Measurements from ENCODE around the gene PLD2. TPM values are rescaled to one million over a fixed set of nuclear protein-coding genes. Genes with fewer than 3 reads are reported as not detected.
"Not testable (repeated sequence)": the region's sequence is repeated elsewhere in the genome, so short reads cannot be mapped to it uniquely, and the experiment has no call there.

PLD2 gene
- total RNA-seq, 2 donors from 2014 or later, result 38.4 to 46.9 TPM

GRCh38 chr17:4859816-4860625 lies 53.1 kb downstream of the PLD2 start:
- no peaks in the 10 kb centered on the region for H3K27me3 Mint-ChIP-seq
- no peaks in the 10 kb centered on the region for H3K9me3 Mint-ChIP-seq
- peaks cover 4 to 20% of the 10 kb centered on the region in 2 donors for H3K4me1 Mint-ChIP-seq (ENCODE audit: low read depth in 2 of 2)
- no peak for DNase-seq (ENCODE audit: low spot score)
- ATAC-seq, result no peak
- no peak overlapping the region for H3K27ac Mint-ChIP-seq
- no peak overlapping the region for H3K4me3 Mint-ChIP-seq
- no peaks in the 10 kb centered on the region for H3K36me3 Mint-ChIP-seq

GRCh38 chr17:4860651-4861050 lies 53.7 kb downstream of the PLD2 start:
- Mint-ChIP-seq H3K4me1 (ENCODE audit: low read depth in 2 of 2) (peaks cover 4 to 20% of the 10 kb centered on the region in 2 donors), H3K4me3 (no peak overlapping the region), H3K27me3 (no peaks in the 10 kb centered on the region), H3K27ac (no peak overlapping the region), H3K9me3 (no peaks in the 10 kb centered on the region), H3K36me3 (no peaks in the 10 kb centered on the region)
- no peak for DNase-seq (ENCODE audit: low spot score)
- no peak for ATAC-seq

- Mint-ChIP-seq H3K9me3 (no peaks in the 10 kb centered on the region), H3K27ac (no peak overlapping the region), H3K4me3 (no peak overlapping the region), H3K4me1 (ENCODE audit: low read depth in 2 of 2) (peaks cover 4 to 20% of the 10 kb centered on the region in 2 donors), H3K36me3 (no peaks in the 10 kb centered on the region), H3K27me3 (no peaks in the 10 kb centered on the region)
- ATAC-seq, result no peak
- no peak for DNase-seq (ENCODE audit: low spot score)
Measured at GRCh38 chr17:4861052-4861451, 54.1 kb downstream of the PLD2 start.

DNA sequence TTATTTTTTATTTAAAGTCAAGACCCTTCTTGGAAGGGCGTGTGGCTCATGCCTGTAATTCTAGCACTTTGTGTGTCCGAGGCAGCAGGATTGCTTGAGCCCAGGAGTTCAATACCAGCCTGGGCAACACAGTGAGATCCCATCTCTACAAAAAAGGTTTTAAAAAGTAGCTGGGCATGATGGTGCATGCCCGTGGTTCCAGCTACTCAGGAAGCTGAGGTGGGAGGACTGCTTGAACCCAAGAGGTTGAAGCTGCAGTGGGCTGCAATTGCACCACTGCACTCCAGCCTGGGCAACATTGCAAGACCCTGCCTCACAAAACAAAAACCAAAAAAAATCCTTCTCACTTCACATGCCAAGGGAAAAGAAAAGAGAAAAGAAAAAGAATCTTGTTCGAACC lies 55.8 kb downstream of the PLD2 start:
- no peak for ATAC-seq
- Mint-ChIP-seq H3K27ac (no peak overlapping the region), H3K9me3 (no peaks in the 10 kb centered on the region), H3K27me3 (no peaks in the 10 kb centered on the region), H3K36me3 (no peaks in the 10 kb centered on the region), H3K4me3 (no peak overlapping the region), H3K4me1 (ENCODE audit: low read depth in 2 of 2) (peaks cover 4 to 12% of the 10 kb centered on the region in 2 donors)
- no peak for DNase-seq (ENCODE audit: low spot score)

- H3K4me1 Mint-ChIP-seq (ENCODE audit: low read depth in 2 of 2), result peaks cover 4 to 14% of the 10 kb centered on the region in 2 donors
- H3K27ac Mint-ChIP-seq, result no peak overlapping the region
- no peak overlapping the region for H3K4me3 Mint-ChIP-seq
- ATAC-seq (no peak), DNase-seq (ENCODE audit: low spot score) (no peak)
- H3K9me3 Mint-ChIP-seq, result no peaks in the 10 kb centered on the region
- no peaks in the 10 kb centered on the region for H3K36me3 Mint-ChIP-seq
- H3K27me3 Mint-ChIP-seq, result no peaks in the 10 kb centered on the region
Measured at GRCh38 chr17:4863321-4863720, 56.4 kb downstream of the PLD2 start.

GRCh38 chr17:4867535-4867934 lies 60.6 kb downstream of the PLD2 start:
- H3K27ac Mint-ChIP-seq; H3K36me3 Mint-ChIP-seq; H3K27me3 Mint-ChIP-seq; ATAC-seq; H3K4me3 Mint-ChIP-seq; H3K4me1 Mint-ChIP-seq (ENCODE audit: low read depth in 2 of 2); H3K9me3 Mint-ChIP-seq: not testable (repeated sequence)
- peak; percentile 18 for DNase-seq (ENCODE audit: low spot score)

GRCh38 chr17:4869058-4869998 lies 62.4 kb downstream of the PLD2 start:
- H3K36me3 Mint-ChIP-seq, H3K27me3 Mint-ChIP-seq, ATAC-seq, H3K9me3 Mint-ChIP-seq, H3K27ac Mint-ChIP-seq, H3K4me3 Mint-ChIP-seq: not testable (repeated sequence)
- DNase-seq (ENCODE audit: low spot score), result peak; percentile 26
- H3K4me1 Mint-ChIP-seq (ENCODE audit: low read depth in 2 of 2), result peaks cover 10 to 11% of the 10 kb centered on the region in 2 donors

DNA sequence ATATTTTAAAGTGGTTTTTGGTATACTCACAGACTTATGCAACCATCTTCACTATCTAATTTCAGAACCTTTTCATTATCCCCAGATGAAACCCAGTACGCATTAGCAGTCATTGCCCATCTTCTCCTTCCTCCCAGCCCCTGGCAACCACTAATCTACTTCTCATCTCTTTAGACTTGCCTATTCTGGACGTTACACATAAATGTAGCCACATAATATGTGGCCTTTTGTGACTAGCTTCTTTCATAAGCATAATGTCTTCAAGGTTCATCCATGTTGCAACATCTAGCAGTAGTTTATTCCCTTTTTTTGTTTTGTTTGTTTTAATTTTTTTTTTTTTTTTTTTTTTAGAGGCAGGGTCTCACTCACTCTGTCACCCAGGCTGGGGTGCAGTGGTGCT lies 63.9 kb downstream of the PLD2 start:
- DNase-seq (ENCODE audit: low spot score), result no peak
- Mint-ChIP-seq H3K36me3 (no peaks in the 10 kb centered on the region), H3K27ac (no peak overlapping the region), H3K4me1 (ENCODE audit: low read depth in 2 of 2) (peaks cover 10 to 13% of the 10 kb centered on the region in 2 donors), H3K27me3 (no peaks in the 10 kb centered on the region), H3K9me3 (no peaks in the 10 kb centered on the region), H3K4me3 (no peak overlapping the region)
- no peak for ATAC-seq

DNA sequence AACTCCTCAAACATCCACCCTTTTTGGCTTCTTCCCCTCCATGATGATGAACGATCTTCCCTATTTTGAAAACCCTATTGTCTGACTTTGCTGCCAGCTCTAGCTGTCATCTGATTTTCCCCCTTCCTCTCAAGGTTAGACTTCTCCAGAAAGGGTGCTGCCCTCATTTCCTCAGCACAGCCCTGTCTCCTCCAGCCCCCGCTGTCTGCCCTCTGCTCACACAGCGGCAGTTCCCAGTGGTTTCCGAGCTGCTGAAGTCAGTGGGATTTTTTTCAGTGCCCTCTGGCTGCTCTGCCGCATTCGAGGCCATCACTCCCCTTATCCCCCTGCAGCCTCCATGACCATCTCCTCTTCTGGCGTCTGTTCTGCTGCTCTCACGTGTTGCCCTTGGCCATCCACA lies 65.8 kb downstream of the PLD2 start:
- Mint-ChIP-seq H3K4me3 (no peak overlapping the region), H3K27me3 (no peaks in the 10 kb centered on the region), H3K9me3 (no peaks in the 10 kb centered on the region), H3K4me1 (ENCODE audit: low read depth in 2 of 2) (peaks cover 10 to 13% of the 10 kb centered on the region in 2 donors), H3K27ac (peak overlapping the region in 1 of 2 donors; percentile 13), H3K36me3 (no peaks in the 10 kb centered on the region)
- ATAC-seq (no peak), DNase-seq (ENCODE audit: low spot score) (peak; percentile 22)

Other genes with a start within 250 kb of the PLD2 start
- gene GGT6, start 246.6 kb upstream of the PLD2 start, total RNA-seq, result not detected
- gene SMTNL2, start 222.6 kb upstream of the PLD2 start, total RNA-seq, result not detected
- not detected for gene ALOX15, start 165.5 kb upstream of the PLD2 start, total RNA-seq
- gene PELP1, start 103.0 kb upstream of the PLD2 start, total RNA-seq, result 100 to 1,000 TPM in 1 of 2 donors, 10 to 100 TPM in 1; 76.9 to 161 TPM
- gene ARRB2, start 96.5 kb upstream of the PLD2 start, total RNA-seq, result 100 to 1,000 TPM; 834 to 935 TPM
- 10 to 100 TPM; 27.2 to 34.6 TPM for gene MED11, start 75.7 kb upstream of the PLD2 start, total RNA-seq
- gene ZMYND15, start 67.3 kb upstream of the PLD2 start, total RNA-seq, result 1 to 10 TPM; 1.0 to 2.3 TPM
- 10 to 100 TPM; 22.6 to 46.3 TPM for gene CXCL16, start 67.2 kb upstream of the PLD2 start, total RNA-seq
- not detected for gene TM4SF5, start 35.3 kb upstream of the PLD2 start, total RNA-seq
- gene VMO1, start 20.8 kb upstream of the PLD2 start, total RNA-seq, result 10 to 100 TPM in 1 of 2 donors, 1 to 10 TPM in 1; 4.5 to 15.4 TPM
- under 1 TPM in 1 of 2 donors, not detected in 1; 0.38 TPM for gene GLTPD2, start 18.2 kb upstream of the PLD2 start, total RNA-seq
- gene PSMB6, start 11.0 kb upstream of the PLD2 start, total RNA-seq, result 100 to 1,000 TPM; 145 to 174 TPM
- gene MINK1, start 26.2 kb downstream of the PLD2 start, total RNA-seq, result 10 to 100 TPM; 72.4 to 98.2 TPM
- 1 to 10 TPM; 1.3 to 2.3 TPM for gene C17orf107, start 92.4 kb downstream of the PLD2 start, total RNA-seq
- 1 to 10 TPM; 3.9 to 7.6 TPM for gene CHRNE, start 95.9 kb downstream of the PLD2 start, total RNA-seq
- gene GP1BA, start 125.1 kb downstream of the PLD2 start, total RNA-seq, result under 1 TPM in 1 of 2 donors, not detected in 1; 0.12 TPM
- 10 to 100 TPM; 85.9 to 91.6 TPM for gene SLC25A11, start 132.9 kb downstream of the PLD2 start, total RNA-seq
- 100 to 1,000 TPM; 144 to 150 TPM for gene RNF167, start 133.1 kb downstream of the PLD2 start, total RNA-seq
- 1,000 to 10,000 TPM; 1,741 to 1,743 TPM for gene PFN1, start 141.4 kb downstream of the PLD2 start, total RNA-seq
- 10 to 100 TPM in 1 of 2 donors, 1 to 10 TPM in 1; 8.7 to 26.1 TPM for gene ENO3, start 144.0 kb downstream of the PLD2 start, total RNA-seq
- 10 to 100 TPM; 51.4 to 71.9 TPM for gene SPAG7, start 160.7 kb downstream of the PLD2 start, total RNA-seq
- gene CAMTA2, start 180.5 kb downstream of the PLD2 start, total RNA-seq, result 10 to 100 TPM; 51.0 to 87.9 TPM
- gene INCA1, start 190.4 kb downstream of the PLD2 start, total RNA-seq, result under 1 TPM; 0.31 to 0.56 TPM
- gene KIF1C, start 190.8 kb downstream of the PLD2 start, total RNA-seq, result 10 to 100 TPM; 39.4 to 80.3 TPM
- gene SLC52A1, start 228.3 kb downstream of the PLD2 start, total RNA-seq, result not detected